Mesendoderm (in vitro differentiated cells): Measurements from ENCODE around the gene GTF2F2.

Source experiments
- DNase-seq: peaks from one replicate; pipeline ENCODE4 v3.0.0; 2013
- H2AK5ac ChIP-seq: 2 replicates; pipeline ENCODE4 v1.6.1; 2013; ENCODE audit warnings: low read length, inconsistent platforms
- H2BK120ac ChIP-seq: 2 replicates; pipeline ENCODE4 v1.6.1; 2013; ENCODE audit warnings: low read depth, mild to moderate bottlenecking, low read length, moderate library complexity, mixed read lengths
- H2BK15ac ChIP-seq: replicated peaks from 2 replicates; pipeline ENCODE4 v1.6.1; 2013; ENCODE audit warnings: low read depth, mild to moderate bottlenecking, moderate library complexity
- H2BK5ac ChIP-seq: 2 replicates; pipeline ENCODE4 v1.6.1; 2013; ENCODE audit warnings: low read length, inconsistent platforms
- H3K18ac ChIP-seq: 2 replicates; pipeline ENCODE4 v1.6.1; 2013; ENCODE audit warnings: mild to moderate bottlenecking, low read length, mixed read lengths
- H3K23ac ChIP-seq: one replicate; pipeline ENCODE4 v1.6.1; 2013; ENCODE audit warnings: low read length
- H3K27ac ChIP-seq: 2 replicates; pipeline ENCODE4 v1.5.1; 2013; ENCODE audit warnings: low read depth, mild to moderate bottlenecking, inconsistent platforms, low read length, moderate library complexity
- H3K27me3 ChIP-seq: 2 replicates; pipeline ENCODE4 v1.6.1; 2013; ENCODE audit warnings: low read length, control low read depth, mild to moderate bottlenecking, inconsistent platforms; ENCODE audit not compliant: insufficient read depth, poor library complexity
- H3K36me3 ChIP-seq: 2 replicates; pipeline ENCODE4 v1.6.1; 2013; ENCODE audit warnings: low read length, inconsistent platforms; ENCODE audit not compliant: control insufficient read depth, insufficient read depth
- H3K4ac ChIP-seq: one replicate; pipeline ENCODE4 v1.6.1; 2013; ENCODE audit warnings: low read depth, mild to moderate bottlenecking, low read length, moderate library complexity
- H3K4me1 ChIP-seq: 2 replicates; pipeline ENCODE4 v1.6.1; 2013; ENCODE audit warnings: low read depth, low read length, inconsistent platforms; ENCODE audit not compliant: control insufficient read depth
- H3K4me2 ChIP-seq: 2 replicates; pipeline ENCODE4 v1.6.1; 2013; ENCODE audit warnings: low read length
- H3K4me3 ChIP-seq: 2 replicates; pipeline ENCODE4 v1.5.1; 2013; ENCODE audit warnings: mild to moderate bottlenecking, low read length
- H3K56ac ChIP-seq: one replicate; pipeline ENCODE4 v1.6.1; 2013; ENCODE audit warnings: low read length
- H3K79me1 ChIP-seq: 2 replicates; pipeline ENCODE4 v1.6.1; 2013; ENCODE audit warnings: low read length, inconsistent platforms
- H3K79me2 ChIP-seq: 2 replicates; pipeline ENCODE4 v1.6.1; 2013; ENCODE audit warnings: mild to moderate bottlenecking, low read length; ENCODE audit not compliant: control insufficient read depth, insufficient read depth
- H3K9ac ChIP-seq: 2 replicates; pipeline ENCODE4 v1.6.1; 2013; ENCODE audit warnings: low read length, inconsistent platforms
- H4K5ac ChIP-seq: one replicate; pipeline ENCODE4 v1.6.1; 2013; ENCODE audit warnings: low read length
- H4K8ac ChIP-seq: one replicate; pipeline ENCODE4 v1.6.1; 2013; ENCODE audit warnings: low read depth, mild to moderate bottlenecking, control low read depth, low read length, moderate library complexity
- WGBS: extraction: QIAGEN DNeasy Blood & Tissue Kit; methylation state at CpG from one replicate; pipeline ENCODE4 v1.1.7; 2013; ENCODE audit warnings: low lambda C conversion rate, missing lambda C conversion rate; ENCODE audit not compliant: insufficient coverage; ENCODE audit errors: extremely low coverage; 5-methylcytosine and 5-hydroxymethylcytosine counted together

The GTF2F2 gene

DNA sequence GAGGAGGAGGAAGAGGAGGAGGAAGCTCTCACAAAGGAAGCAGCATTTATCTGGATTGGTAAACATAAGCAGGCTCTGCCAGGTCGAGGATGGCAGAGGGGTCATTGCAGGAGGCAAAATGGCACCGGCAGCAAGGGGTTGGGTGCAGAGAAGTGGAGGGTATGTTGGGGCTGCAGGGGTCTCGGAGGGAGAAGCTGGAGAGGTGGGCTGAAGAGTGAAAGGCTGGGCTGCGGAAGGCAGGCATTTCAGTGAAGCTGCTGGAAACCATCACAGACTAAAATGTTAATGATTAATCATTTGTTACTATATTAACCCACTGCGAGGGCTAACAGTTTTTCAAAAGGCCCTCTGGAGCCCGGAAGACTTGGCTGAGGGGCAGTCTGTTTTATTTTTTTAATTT, 196.0 kb downstream of the GTF2F2 start:
- Histone ChIP-seq H3K56ac (peak overlapping the region; percentile 2), H3K4me3 (no peak overlapping the region), H2BK5ac (no peak overlapping the region), H3K27me3 (no peaks in the 10 kb centered on the region), H3K79me1 (no peaks in the 10 kb centered on the region), H3K23ac (no peak overlapping the region), H3K79me2 (no peaks in the 10 kb centered on the region), H3K27ac (no peak overlapping the region), H3K4me2 (no peak overlapping the region), H2AK5ac (no peak overlapping the region), H2BK120ac (no peak overlapping the region), H2BK15ac (no peak overlapping the region), H3K18ac (no peak overlapping the region), H3K4ac (no peak overlapping the region), H3K36me3 (no peaks in the 10 kb centered on the region), H4K8ac (no peak overlapping the region), H3K9ac (no peak overlapping the region), H4K5ac (no peak overlapping the region), H3K4me1 (no peaks in the 10 kb centered on the region)
- WGBS: no CpG with 5 or more reads among the region's 6 CpGs
- no peak for DNase-seq

DNA sequence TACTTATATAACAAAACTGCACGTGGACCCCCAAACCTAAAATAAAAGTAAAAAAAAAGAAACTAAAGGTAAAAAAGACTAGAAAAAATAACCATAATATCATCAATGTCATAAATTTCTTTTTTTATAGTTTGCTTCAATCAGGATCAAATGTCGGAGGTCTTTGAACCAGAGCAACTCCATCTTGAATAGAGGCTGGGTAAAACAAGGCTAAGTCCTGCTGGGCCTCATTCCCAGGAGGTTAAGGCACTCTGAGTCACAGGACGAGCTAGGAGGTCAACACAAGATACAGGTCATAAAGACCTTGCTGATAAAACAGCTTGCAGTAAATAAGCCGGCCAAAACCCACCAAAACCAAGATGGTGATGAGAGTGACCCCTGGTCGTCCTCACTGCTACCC, 196.7 kb downstream of the GTF2F2 start:
- Histone ChIP-seq H4K5ac (no peak overlapping the region), H3K56ac (no peak overlapping the region), H3K4ac (no peak overlapping the region), H3K23ac (no peak overlapping the region), H3K4me2 (no peak overlapping the region), H3K36me3 (no peaks in the 10 kb centered on the region), H4K8ac (no peak overlapping the region), H3K4me3 (no peak overlapping the region), H2BK15ac (no peak overlapping the region), H3K4me1 (no peaks in the 10 kb centered on the region), H2AK5ac (no peak overlapping the region), H3K27me3 (no peaks in the 10 kb centered on the region), H3K9ac (no peak overlapping the region), H3K79me2 (no peaks in the 10 kb centered on the region), H3K18ac (no peak overlapping the region), H2BK5ac (no peak overlapping the region), H3K79me1 (no peaks in the 10 kb centered on the region), H3K27ac (no peak overlapping the region), H2BK120ac (no peak overlapping the region)
- no CpG with 5 or more reads among the region's 5 CpGs for WGBS
- no peak for DNase-seq

DNA sequence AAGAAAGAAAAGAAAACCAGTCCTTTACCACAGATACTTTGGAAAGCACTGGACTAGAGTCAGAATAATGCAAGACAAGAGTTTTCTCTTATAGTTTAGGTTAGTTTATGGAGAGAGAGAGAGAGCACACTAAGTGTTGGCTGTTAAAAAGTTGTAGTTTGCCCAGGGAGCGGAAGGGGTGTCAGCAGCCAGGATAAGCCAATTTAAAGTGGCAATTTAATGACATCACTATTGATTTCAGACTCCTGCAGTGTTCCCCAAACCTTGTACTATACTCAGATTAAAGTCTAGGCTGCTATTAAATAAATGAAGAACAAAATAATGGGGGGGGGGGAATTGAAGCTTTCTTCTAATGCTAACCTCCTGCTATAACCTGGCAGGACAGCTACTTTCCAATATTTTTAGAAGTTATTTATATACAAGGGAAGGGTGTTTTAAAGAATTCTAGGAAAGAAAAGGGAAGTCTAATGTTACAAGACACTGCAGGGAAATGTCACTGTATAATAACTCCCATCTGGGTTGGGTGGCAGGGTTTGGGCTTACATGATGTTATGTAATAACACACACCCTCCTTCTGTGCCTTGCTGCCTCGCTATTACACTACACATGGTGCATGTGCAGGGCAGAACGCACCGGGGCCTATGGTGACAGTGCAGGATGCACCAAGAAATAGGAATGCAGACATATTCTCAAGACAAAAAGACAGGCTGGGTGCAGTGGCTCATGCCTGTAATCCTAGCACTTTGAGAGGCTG, 200.7 kb downstream of the GTF2F2 start:
- Histone ChIP-seq H3K36me3 (no peaks in the 10 kb centered on the region), H3K23ac (no peak overlapping the region), H3K4me1 (no peaks in the 10 kb centered on the region), H3K18ac (no peak overlapping the region), H2BK15ac (no peak overlapping the region), H3K4me3 (no peak overlapping the region), H2BK120ac (no peak overlapping the region), H4K5ac (no peak overlapping the region), H3K79me2 (no peaks in the 10 kb centered on the region), H3K4me2 (no peak overlapping the region), H4K8ac (no peak overlapping the region), H3K56ac (no peak overlapping the region), H3K27me3 (no peaks in the 10 kb centered on the region), H2BK5ac (no peak overlapping the region), H2AK5ac (no peak overlapping the region), H3K9ac (no peak overlapping the region), H3K4ac (no peak overlapping the region), H3K27ac (no peak overlapping the region), H3K79me1 (no peaks in the 10 kb centered on the region)
- WGBS: no CpG with 5 or more reads among the region's 4 CpGs
- no peak for DNase-seq

DNA sequence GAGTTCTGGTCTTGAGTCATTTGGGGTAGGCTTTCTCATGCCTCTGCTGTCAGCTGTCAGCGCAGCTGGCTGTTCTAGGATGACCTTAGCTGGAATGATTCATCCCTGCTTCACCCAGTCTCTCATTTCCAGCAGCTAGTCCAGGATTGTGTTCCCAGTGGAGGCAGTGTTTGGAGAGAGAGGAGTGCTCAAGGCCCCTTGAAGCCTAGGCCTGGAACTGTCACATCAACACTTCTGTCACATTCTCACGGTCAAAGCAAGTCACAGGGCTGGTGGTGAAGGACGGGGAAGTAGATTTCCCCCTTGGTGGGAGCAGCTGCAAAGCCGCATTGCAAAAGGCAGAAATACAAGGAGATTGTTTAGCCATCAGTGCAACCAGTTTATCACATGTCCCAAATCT, 205.5 kb downstream of the GTF2F2 start:
- H3K79me1 ChIP-seq: no peaks in the 10 kb centered on the region
- no peak overlapping the region for H3K27ac ChIP-seq
- H3K36me3 ChIP-seq: no peaks in the 10 kb centered on the region
- H3K18ac ChIP-seq: no peak overlapping the region
- H2BK5ac ChIP-seq: no peak overlapping the region
- no peak overlapping the region for H2AK5ac ChIP-seq
- no peak for DNase-seq
- H3K4me1 ChIP-seq: peaks cover 1% of the 10 kb centered on the region
- no peak overlapping the region for H4K5ac ChIP-seq
- H3K4me2 ChIP-seq: no peak overlapping the region
- H3K23ac ChIP-seq: no peak overlapping the region
- H3K27me3 ChIP-seq: no peaks in the 10 kb centered on the region
- no peaks in the 10 kb centered on the region for H3K79me2 ChIP-seq
- H2BK15ac ChIP-seq: no peak overlapping the region
- H3K4ac ChIP-seq: no peak overlapping the region
- no peak overlapping the region for H4K8ac ChIP-seq
- H3K56ac ChIP-seq: no peak overlapping the region
- no CpG with 5 or more reads among the region's 4 CpGs for WGBS
- no peak overlapping the region for H2BK120ac ChIP-seq
- H3K9ac ChIP-seq: no peak overlapping the region
- no peak overlapping the region for H3K4me3 ChIP-seq

DNA sequence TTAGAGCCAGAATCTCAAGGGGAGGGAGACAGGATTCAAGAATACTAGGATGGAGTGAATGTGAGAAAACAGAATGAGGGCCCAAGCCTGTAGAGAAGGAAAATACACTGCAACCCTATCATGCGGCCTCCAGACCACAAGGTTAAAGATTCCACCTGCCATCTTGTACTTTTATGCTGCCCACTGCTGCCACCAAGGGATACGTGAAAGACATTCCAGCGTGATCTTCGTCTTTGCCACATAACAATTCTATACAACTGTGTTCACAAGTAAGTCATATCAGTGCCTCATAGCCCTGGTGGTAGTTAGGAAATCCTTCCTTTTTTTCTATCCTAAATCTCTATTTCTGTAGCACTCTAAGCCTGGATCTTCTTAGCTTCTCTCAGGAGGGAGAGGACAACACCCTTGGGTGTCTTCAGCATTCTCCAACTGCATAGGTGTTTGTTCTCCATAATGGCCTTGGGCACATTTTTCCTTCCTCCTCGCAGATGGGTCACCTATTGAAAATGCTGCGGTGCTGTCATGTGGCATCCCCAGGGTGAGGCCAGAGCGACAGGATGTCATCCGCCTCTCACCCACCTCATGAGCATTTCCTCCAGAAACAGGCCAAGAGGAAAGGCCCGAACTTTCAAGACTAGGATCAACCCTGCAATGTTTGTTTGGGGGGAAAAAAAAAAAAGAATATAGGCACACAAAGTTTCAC, 207.1 kb downstream of the GTF2F2 start:
- no peak for DNase-seq
- Histone ChIP-seq H3K27me3 (no peaks in the 10 kb centered on the region), H3K23ac (no peak overlapping the region), H2BK5ac (no peak overlapping the region), H3K4me1 (peaks cover 1% of the 10 kb centered on the region), H3K56ac (no peak overlapping the region), H3K4me2 (no peak overlapping the region), H2BK15ac (no peak overlapping the region), H3K79me2 (no peaks in the 10 kb centered on the region), H2AK5ac (no peak overlapping the region), H3K18ac (no peak overlapping the region), H3K4ac (no peak overlapping the region), H3K27ac (no peak overlapping the region), H4K8ac (no peak overlapping the region), H2BK120ac (no peak overlapping the region), H3K36me3 (no peaks in the 10 kb centered on the region), H3K79me1 (no peaks in the 10 kb centered on the region), H4K5ac (no peak overlapping the region), H3K9ac (no peak overlapping the region), H3K4me3 (no peak overlapping the region)
- no CpG with 5 or more reads among the region's 9 CpGs for WGBS
